HG03196 (cell line): ENCODE data around the gene PCDHA6.
"Not testable (repeated sequence)": the region's sequence is repeated elsewhere in the genome, so short reads cannot be mapped to it uniquely, and the experiment has no call there.

Experiments used
- ATAC-seq: cut with Tn5 transposase; IDR thresholded peaks from one replicate; pipeline ENCODE4 v1.9.1; 2021; ENCODE audit not compliant: unreplicated experiment

Gene PCDHA6

GRCh38 chr5:140827704-140828361 lies at the start of gene PCDHA6:
TSS of gene PCDHA6 (plus strand) at chr5:140827960. CDS start at chr5:140828092, 132 bp downstream.
- no peak for ATAC-seq

- no peak for ATAC-seq
Measured at GRCh38 chr5:140780512-140780911, 47.2 kb upstream of the PCDHA6 start.

GRCh38 chr5:140785905-140786686 lies 41.7 kb upstream of the PCDHA6 start, which contains the start of gene PCDHA1:
TSS of gene PCDHA1 (plus strand) at chr5:140786140.
- no peak for ATAC-seq

- ATAC-seq, result not testable (repeated sequence)
Measured at GRCh38 chr5:140787422-140787821, 40.3 kb upstream of the PCDHA6 start.

GRCh38 chr5:140787849-140788504 lies 39.8 kb upstream of the PCDHA6 start:
- not testable (repeated sequence) for ATAC-seq

GRCh38 chr5:140791089-140791488 lies 36.7 kb upstream of the PCDHA6 start:
- ATAC-seq, result no peak

GRCh38 chr5:140794595-140795258 lies 33.0 kb upstream of the PCDHA6 start, which contains the start of gene PCDHA2:
TSS of gene PCDHA2 (plus strand) at chr5:140794852.
- ATAC-seq, result no peak

GRCh38 chr5:140795259-140795641 lies 32.5 kb upstream of the PCDHA6 start:
- ATAC-seq, result no peak

GRCh38 chr5:140796072-140796717 lies 31.6 kb upstream of the PCDHA6 start:
- not testable (repeated sequence) for ATAC-seq

- ATAC-seq, result no peak
Measured at GRCh38 chr5:140796718-140797095, 31.1 kb upstream of the PCDHA6 start.

GRCh38 chr5:140800816-140801493 lies 26.8 kb upstream of the PCDHA6 start, which contains the start of gene PCDHA3:
TSS of gene PCDHA3 (plus strand) at chr5:140801057.
- ATAC-seq, result no peak

- no peak for ATAC-seq
Measured at GRCh38 chr5:140801494-140801841, 26.3 kb upstream of the PCDHA6 start.

GRCh38 chr5:140802381-140802780 lies 25.4 kb upstream of the PCDHA6 start:
- ATAC-seq, result not testable (repeated sequence)

- ATAC-seq, result no peak
Measured at GRCh38 chr5:140802781-140803271, 24.9 kb upstream of the PCDHA6 start.

GRCh38 chr5:140806834-140807775 lies 20.7 kb upstream of the PCDHA6 start, which contains the start of gene PCDHA4:
TSS of gene PCDHA4 (plus strand) at chr5:140807068.
- ATAC-seq, result no peak

GRCh38 chr5:140808241-140808888 lies 19.4 kb upstream of the PCDHA6 start:
- ATAC-seq, result not testable (repeated sequence)

GRCh38 chr5:140808889-140809291 lies 18.9 kb upstream of the PCDHA6 start:
- ATAC-seq, result no peak
